ENCODE data around the gene LYG1.

LYG1 gene

GRCh38 chr2:99261242-99261641 lies 39.8 kb downstream of the LYG1 start:
- DNase-seq: no peak

DNA sequence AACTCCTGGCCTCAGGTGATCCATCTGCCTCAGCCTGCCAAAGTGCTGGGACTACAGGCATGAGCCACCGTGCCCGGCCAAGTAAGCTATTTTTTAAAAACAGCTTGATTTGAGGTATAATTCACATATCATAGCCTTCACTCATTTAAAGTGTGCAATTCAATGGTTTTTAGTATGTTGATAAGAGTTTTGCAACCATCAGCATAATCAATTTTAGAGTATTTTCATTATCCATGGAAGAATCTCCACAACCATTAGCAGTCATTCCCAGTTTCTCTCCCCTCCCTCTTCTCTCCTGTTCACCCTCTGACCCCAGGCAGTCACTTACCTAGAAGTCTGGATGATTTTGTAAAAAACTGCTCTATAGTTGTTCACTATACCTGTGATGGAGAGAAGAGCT lies 40.8 kb downstream of the LYG1 start:
- no peak for DNase-seq

GRCh38 chr2:99259465-99259864 lies 41.5 kb downstream of the LYG1 start:
- no peak for DNase-seq

DNA sequence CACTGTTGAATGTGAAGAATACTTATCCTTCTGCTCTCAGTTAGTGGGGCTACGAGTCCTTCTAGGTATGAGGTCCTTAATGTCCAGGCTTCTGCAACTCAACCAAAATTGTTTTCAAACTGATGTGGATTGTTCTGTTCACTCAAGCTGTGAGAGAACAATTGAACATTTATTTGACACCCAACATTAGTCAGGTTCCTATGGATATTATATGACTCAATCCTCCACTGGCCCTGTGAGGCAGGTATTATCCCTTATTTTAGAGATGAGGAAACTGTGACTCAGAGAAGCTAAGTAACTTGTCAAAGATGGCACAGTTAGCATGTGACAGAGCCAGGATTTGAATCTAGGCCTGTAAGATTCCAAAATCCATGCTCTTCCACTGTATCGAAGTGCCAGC lies 44.3 kb downstream of the LYG1 start:
- DNase-seq: no peak

DNA sequence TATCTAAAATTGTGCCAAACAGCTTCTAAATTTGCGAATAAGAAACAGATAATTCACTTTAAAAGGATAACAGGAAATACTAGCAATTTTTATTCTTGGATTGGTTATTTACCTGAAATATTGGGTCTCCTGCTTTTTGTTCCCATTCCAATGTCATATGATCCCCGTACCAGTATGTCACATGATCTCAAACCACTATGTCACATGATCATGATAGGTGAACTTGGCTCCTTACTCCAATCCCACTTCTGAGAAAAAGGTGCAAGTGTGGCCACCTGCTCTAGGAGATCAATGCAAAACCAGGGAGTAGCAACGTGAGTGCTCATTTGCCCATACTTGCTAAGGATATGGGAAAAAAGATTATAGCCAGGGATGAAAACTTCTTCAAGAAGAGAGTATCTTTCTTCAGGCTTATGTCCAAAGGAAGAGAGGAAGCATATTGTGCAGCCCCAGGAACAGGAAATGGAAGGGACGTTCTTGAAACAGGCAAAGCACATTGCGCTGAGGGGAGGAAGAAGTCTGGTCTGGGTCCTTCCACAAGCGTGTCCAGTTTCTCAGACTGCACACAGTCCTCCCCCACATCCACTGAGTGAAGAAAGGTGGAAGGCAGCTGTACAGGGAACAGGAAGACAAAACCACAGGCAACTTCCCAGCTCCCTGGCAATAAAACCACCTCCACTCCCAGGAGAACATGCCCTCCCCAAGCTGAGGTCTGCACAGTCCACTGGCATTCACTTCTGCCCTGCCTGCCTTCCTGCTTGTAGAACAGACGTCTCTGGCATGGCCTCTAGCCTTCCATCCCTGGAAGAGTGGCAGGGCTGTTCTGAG lies 45.3 kb downstream of the LYG1 start, which contains the start of gene LYG2:
Gene LYG2, minus strand, starts transcription at position 176 of the 828 bp plus-strand sequence. CDS start 1,406 bp downstream, outside the sequence.
- DNase-seq: no peak

GRCh38 chr2:99249951-99250350 lies 51.0 kb downstream of the LYG1 start:
- no peak for DNase-seq

GRCh38 chr2:99242151-99242550 lies 58.8 kb downstream of the LYG1 start:
- DNase-seq: no peak

DNA sequence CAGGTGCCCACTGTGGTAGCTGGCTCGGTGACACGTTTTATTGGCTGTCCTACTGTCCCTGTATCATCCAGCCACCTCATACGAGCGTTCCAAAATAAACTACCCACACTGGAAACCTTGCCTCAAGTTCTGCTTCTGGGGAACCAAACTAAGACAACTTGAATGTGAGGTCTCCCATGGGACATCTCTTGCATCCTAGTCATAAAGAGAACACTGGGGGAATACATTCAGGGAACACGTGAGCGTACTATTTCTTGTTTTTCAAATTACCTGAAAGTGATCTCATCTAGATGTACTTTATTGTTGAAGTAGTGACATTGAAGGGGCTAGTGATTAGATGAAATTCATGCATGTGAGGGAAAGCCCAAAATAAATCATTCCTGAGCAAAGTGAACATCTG lies 60.6 kb downstream of the LYG1 start:
- no peak for DNase-seq

GRCh38 chr2:99238599-99238998 lies 62.4 kb downstream of the LYG1 start:
- no peak for DNase-seq
